Measurements from ENCODE around the gene MOV10L1. TPM values are rescaled to one million over a fixed set of nuclear protein-coding genes. Genes with fewer than 3 reads are reported as not detected.
"Not testable (repeated sequence)": the region's sequence is repeated elsewhere in the genome, so short reads cannot be mapped to it uniquely, and the experiment has no call there.

The MOV10L1 gene
- total RNA-seq, 1 donor from 2014 or later, result 0.78 TPM

- DNase-seq, result no peak
These were observed 15.6 kb downstream of the MOV10L1 start for GRCh38 chr22:50105208-50106100.

- no peak for DNase-seq
These were observed 17.7 kb downstream of the MOV10L1 start for GRCh38 chr22:50107529-50107928.

GRCh38 chr22:50111056-50111455 lies 21.2 kb downstream of the MOV10L1 start:
- no peak for DNase-seq

GRCh38 chr22:50112151-50113118 lies 22.6 kb downstream of the MOV10L1 start:
- DNase-seq, result no peak

- DNase-seq, result no peak
These were observed 24.6 kb downstream of the MOV10L1 start for GRCh38 chr22:50114221-50115021.

GRCh38 chr22:50115693-50116092 lies 25.9 kb downstream of the MOV10L1 start:
- DNase-seq, result no peak

- DNase-seq, result no peak
These were observed 27.5 kb downstream of the MOV10L1 start for GRCh38 chr22:50117168-50117762.

- DNase-seq, result no peak
These were observed 28.3 kb downstream of the MOV10L1 start for GRCh38 chr22:50118129-50118528.

GRCh38 chr22:50118557-50119168 lies 28.9 kb downstream of the MOV10L1 start:
- DNase-seq, result no peak

- no peak for DNase-seq
These were observed 29.5 kb downstream of the MOV10L1 start for GRCh38 chr22:50119169-50119767.

GRCh38 chr22:50119768-50120251 lies 30.0 kb downstream of the MOV10L1 start:
- no peak for DNase-seq

GRCh38 chr22:50121202-50121740 lies 31.5 kb downstream of the MOV10L1 start:
- DNase-seq, result no peak

- no peak for DNase-seq
These were observed 33.3 kb downstream of the MOV10L1 start for GRCh38 chr22:50123119-50123518.

- no peak for DNase-seq
These were observed 35.2 kb downstream of the MOV10L1 start for GRCh38 chr22:50125029-50125428.

GRCh38 chr22:50129121-50129736 lies 39.4 kb downstream of the MOV10L1 start:
- DNase-seq, result no peak

GRCh38 chr22:50131894-50132293 lies 42.1 kb downstream of the MOV10L1 start:
- DNase-seq, result no peak

- no peak for DNase-seq
These were observed 44.7 kb downstream of the MOV10L1 start for GRCh38 chr22:50134481-50134880.

GRCh38 chr22:50136581-50137015 lies 46.8 kb downstream of the MOV10L1 start:
- no peak for DNase-seq

GRCh38 chr22:50137277-50137676 lies 47.5 kb downstream of the MOV10L1 start:
- DNase-seq, result not testable (repeated sequence)

- no peak for DNase-seq
These were observed 48.2 kb downstream of the MOV10L1 start for GRCh38 chr22:50138041-50138440.
